ENCODE results near the gene AMOTL2. TPM values are rescaled to one million over a fixed set of nuclear protein-coding genes. Genes with fewer than 3 reads are reported as not detected.

AMOTL2 gene
- total and polyA plus RNA-seq, 10 of the 15 experiments (the other 5 are each of a cell fraction or from before 2014, with no cell fraction given), result 0.20 to 0.33 TPM; not detected in 8

- BruUV-seq (replicated peaks), result no TSS peak
- ATAC-seq, result 0 out of 3 replicates have a peak, but pooled peaks have one; percentile 20
- H3K9me3 ChIP-seq (replicated peaks; ENCODE audit: control insufficient read depth, insufficient read depth, low read length), result peaks cover 2% of the 10 kb centered on the region; the same call in 2 of the 3 replicates
- H3K27ac ChIP-seq (ENCODE audit: control insufficient read depth, insufficient read depth), result no peak overlapping the region
- H3K27me3 ChIP-seq (replicated peaks in 1 of 2; ENCODE audit: control insufficient read depth in 2 of 2, insufficient read depth in 2 of 2, low read length in 1 of 2), result peaks cover under 1 to 5% of the 10 kb centered on the region in 2 experiments; a peak in 3 of 4 replicates
- intact Hi-C loops (cut with micrococcal nuclease; ENCODE audit: unreplicated experiment) (no loop called here), in situ Hi-C loops (cut with MboI) (no loop called here)
- H4K20me1 ChIP-seq (ENCODE audit: control insufficient read depth, insufficient read depth), result no peaks in the 10 kb centered on the region
- no peaks in the 10 kb centered on the region for H3K4me1 ChIP-seq (ENCODE audit: control insufficient read depth, insufficient read depth, low read length)
- H3K9ac ChIP-seq (ENCODE audit: control insufficient read depth, insufficient read depth, low read length), result no peak overlapping the region
- TF ChIP-seq, protein P1, sequence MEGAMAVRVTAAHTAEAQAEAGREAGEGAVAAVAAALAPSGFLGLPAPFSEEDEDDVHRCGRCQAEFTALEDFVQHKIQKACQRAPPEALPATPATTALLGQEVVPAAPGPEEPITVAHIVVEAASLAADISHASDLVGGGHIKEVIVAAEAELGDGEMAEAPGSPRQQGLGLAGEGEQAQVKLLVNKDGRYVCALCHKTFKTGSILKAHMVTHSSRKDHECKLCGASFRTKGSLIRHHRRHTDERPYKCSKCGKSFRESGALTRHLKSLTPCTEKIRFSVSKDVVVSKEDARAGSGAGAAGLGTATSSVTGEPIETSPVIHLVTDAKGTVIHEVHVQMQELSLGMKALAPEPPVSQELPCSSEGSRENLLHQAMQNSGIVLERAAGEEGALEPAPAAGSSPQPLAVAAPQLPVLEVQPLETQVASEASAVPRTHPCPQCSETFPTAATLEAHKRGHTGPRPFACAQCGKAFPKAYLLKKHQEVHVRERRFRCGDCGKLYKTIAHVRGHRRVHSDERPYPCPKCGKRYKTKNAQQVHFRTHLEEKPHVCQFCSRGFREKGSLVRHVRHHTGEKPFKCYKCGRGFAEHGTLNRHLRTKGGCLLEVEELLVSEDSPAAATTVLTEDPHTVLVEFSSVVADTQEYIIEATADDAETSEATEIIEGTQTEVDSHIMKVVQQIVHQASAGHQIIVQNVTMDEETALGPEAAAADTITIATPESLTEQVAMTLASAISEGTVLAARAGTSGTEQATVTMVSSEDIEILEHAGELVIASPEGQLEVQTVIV (IDR thresholded peaks at IDR 0.05; ENCODE audit: borderline replicate concordance, partially characterized antibody), result no peak
- TF ChIP-seq ELK1 (IDR thresholded peaks at IDR 0.05; ENCODE audit: low read depth, low read length) (no peak), MTA2 (IDR thresholded peaks at IDR 0.05; ENCODE audit: low read depth) (no peak)
- no peak overlapping the region for H3K4me3 ChIP-seq
- H2AFZ ChIP-seq (ENCODE audit: control insufficient read depth, low read depth, low read length), result no peak overlapping the region
- ChIA-PET SMC1A (ENCODE audit: uncharacterized antibody, unreplicated experiment) (no interaction called here), POLR2A (no interaction called here), CTCF (no interaction called here), RAD21 (ENCODE audit: unreplicated experiment) (no interaction called here)
- no peak for DNase-seq (ENCODE audit: low read depth, low spot score)
- FAIRE-seq, result no peak
- no peaks in the 10 kb centered on the region for H3K79me2 ChIP-seq (ENCODE audit: control insufficient read depth, insufficient read depth, low read length)
- H3K36me3 ChIP-seq (ENCODE audit: control insufficient read depth in 2 of 2, insufficient read depth in 2 of 2, low read length in 1 of 2), result no peaks in the 10 kb centered on the region
- 0% methylated on average over 2 of the region's 2 CpGs for WGBS (ENCODE audit: insufficient coverage, insufficient replicate concordance, low lambda C conversion rate, missing lambda C conversion rate)
- H3K4me2 ChIP-seq (ENCODE audit: control insufficient read depth, insufficient read depth), result no peak overlapping the region
These were observed 6.0 kb upstream of the AMOTL2 start for GRCh38 chr3:134380249-134380648.
